Tibial artery (tissue), 4 donors: Measurements from ENCODE around the gene CYSLTR2.

Experiments used
- DNase-seq, 2 donors: peaks; one replicate each; pipeline ENCODE4 v3.0.0-alpha.2; 2019
- H3K27ac ChIP-seq, 2 donors: fragments of 200-600 bp; sonication (generic) in 1 of 2; 1 replicate in 1 of 2; 2 replicates in 1 of 2; pipeline ENCODE4 v1.5.1; 2018 to 2019; ENCODE audit warnings: mild to moderate bottlenecking in 1 of 2
- H3K27me3 ChIP-seq, 2 donors: fragments of 200-600 bp; sonication (generic) in 1 of 2; one replicate each; pipeline versions ENCODE4 v1.5.1 to v1.6.0; 2016 to 2019
- H3K36me3 ChIP-seq, 3 donors: fragments of 200-600 bp; sonication (generic) in 2 of 3; one replicate each; pipeline ENCODE4 v1.5.1; 2016 to 2019; ENCODE audit warnings: mild to moderate bottlenecking in 2 of 3
- H3K4me1 ChIP-seq, 4 donors: fragments of 200-600 bp; sonication (generic) in 2 of 4; 1 replicate in 3 of 4; 2 replicates in 1 of 4; pipeline ENCODE4 v1.5.1; 2016 to 2019
- H3K4me3 ChIP-seq, 2 donors: fragments of 200-600 bp; sonication (generic) in 1 of 2; 1 replicate in 1 of 2; 2 replicates in 1 of 2; pipeline ENCODE4 v1.5.1; 2018 to 2019; ENCODE audit warnings: mild to moderate bottlenecking in 2 of 2
- H3K9me3 ChIP-seq, 3 donors: fragments of 200-600 bp; sonication (generic) in 1 of 3; one replicate each; pipeline ENCODE4 v1.5.1; 2016 to 2019
- intact Hi-C: fragments of 100-400 bp; cut with DNase I; formaldehyde crosslinking; loops from one replicate; pipeline ENCODE4 v1.15.0; 2023; ENCODE audit warnings: low total_unique reads
- TF ChIP-seq, protein P1 (sequence below), 2 experiments: fragments of 200-600 bp in 1 of 2; fragments of 450-650 bp in 1 of 2; IDR thresholded peaks; one replicate each; pipeline ENCODE4 v1.5.1; 2017 to 2019; ENCODE audit warnings: antibody characterized with exemption in 2 of 2, mild to moderate bottlenecking in 1 of 2, moderate library complexity in 1 of 2

CYSLTR2 gene

DNA sequence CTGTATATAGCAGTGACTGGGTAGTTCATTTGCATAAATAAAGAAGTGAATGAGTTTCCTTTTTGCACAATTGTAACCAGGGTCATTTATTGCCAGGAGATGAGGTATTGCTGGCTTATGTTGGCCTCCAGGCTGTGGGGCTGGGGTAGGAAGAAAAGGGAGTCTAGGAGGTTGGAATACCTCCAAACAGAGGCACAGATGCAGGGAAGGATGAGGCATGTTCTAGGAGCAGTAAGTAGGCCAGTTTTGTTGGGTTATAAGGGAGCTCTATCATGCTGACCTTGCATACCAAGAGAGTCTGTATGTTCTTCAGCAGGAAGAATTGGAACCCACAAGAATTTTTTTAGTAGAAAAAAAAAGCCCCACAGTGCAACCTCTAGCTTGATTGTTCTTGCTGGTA lies 17.2 kb upstream of the CYSLTR2 start:
- Histone ChIP-seq H3K4me3 (no peak overlapping the region), H3K27ac (no peak overlapping the region), H3K4me1 (peaks cover 0 to 12% (median 3%) of the 10 kb centered on the region in 4 donors), H3K36me3 (peaks cover 0 to 7% (median 0%) of the 10 kb centered on the region in 3 donors), H3K27me3 (no peaks in the 10 kb centered on the region), H3K9me3 (peaks cover 0 to 9% (median 0%) of the 10 kb centered on the region in 3 donors)
- TF ChIP-seq, protein P1, sequence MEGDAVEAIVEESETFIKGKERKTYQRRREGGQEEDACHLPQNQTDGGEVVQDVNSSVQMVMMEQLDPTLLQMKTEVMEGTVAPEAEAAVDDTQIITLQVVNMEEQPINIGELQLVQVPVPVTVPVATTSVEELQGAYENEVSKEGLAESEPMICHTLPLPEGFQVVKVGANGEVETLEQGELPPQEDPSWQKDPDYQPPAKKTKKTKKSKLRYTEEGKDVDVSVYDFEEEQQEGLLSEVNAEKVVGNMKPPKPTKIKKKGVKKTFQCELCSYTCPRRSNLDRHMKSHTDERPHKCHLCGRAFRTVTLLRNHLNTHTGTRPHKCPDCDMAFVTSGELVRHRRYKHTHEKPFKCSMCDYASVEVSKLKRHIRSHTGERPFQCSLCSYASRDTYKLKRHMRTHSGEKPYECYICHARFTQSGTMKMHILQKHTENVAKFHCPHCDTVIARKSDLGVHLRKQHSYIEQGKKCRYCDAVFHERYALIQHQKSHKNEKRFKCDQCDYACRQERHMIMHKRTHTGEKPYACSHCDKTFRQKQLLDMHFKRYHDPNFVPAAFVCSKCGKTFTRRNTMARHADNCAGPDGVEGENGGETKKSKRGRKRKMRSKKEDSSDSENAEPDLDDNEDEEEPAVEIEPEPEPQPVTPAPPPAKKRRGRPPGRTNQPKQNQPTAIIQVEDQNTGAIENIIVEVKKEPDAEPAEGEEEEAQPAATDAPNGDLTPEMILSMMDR (IDR thresholded peaks at IDR 0.05) = no peak
- intact Hi-C loops = no loop called here
- DNase-seq = no peak

DNA sequence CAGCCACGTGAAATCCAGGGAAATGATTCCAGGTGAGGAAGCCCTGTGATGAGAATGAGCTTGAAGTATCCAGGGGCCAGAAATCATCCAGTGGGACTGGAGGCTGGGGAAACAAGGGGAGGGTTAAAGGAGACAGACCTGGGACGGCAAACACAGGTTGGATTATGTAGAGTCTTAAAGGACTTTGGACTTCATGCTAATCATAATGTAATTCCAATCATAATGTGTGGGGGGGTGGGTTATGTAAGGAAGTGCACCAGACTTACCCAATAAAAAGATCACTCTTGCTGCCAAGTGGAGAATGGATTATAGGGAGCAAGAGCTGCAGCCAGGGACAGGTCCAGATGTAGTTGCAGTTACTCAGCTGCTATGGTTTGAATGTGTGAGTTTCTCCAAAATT lies 16.1 kb upstream of the CYSLTR2 start:
- TF ChIP-seq, protein P1 (IDR thresholded peaks at IDR 0.05) = no peak
- Histone ChIP-seq H3K4me1 (peaks cover 0 to 1% (median 0%) of the 10 kb centered on the region in 4 donors), H3K4me3 (no peak overlapping the region), H3K36me3 (peaks cover 0 to 7% (median 0%) of the 10 kb centered on the region in 3 donors), H3K27ac (no peak overlapping the region), H3K9me3 (peaks cover 0 to 9% (median 0%) of the 10 kb centered on the region in 3 donors), H3K27me3 (no peaks in the 10 kb centered on the region)
- DNase-seq = no peak
- intact Hi-C loops = no loop called here

DNA sequence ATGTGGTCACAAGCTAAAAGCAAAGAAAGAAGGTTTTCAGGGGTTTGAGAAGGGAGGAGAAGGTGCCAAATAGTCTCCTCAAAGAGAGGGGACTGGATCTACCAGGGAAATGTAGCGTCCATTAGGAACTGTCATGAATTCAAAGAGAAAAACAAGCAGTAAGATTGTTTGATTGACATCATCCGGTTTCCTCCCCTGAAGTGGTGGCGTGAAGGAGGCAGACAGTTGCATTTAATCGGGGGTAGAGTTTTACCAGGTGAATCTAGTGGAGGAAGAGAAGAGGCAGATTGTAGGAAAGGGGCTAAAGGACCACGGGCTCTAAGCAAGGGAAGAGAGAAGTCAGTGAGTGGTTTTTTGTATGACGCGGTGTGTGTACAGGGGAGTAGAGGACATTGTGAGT lies 13.0 kb upstream of the CYSLTR2 start:
- Histone ChIP-seq H3K36me3 (peaks cover 0 to 7% (median 0%) of the 10 kb centered on the region in 3 donors), H3K27ac (no peak overlapping the region), H3K27me3 (no peaks in the 10 kb centered on the region), H3K4me1 (no peaks in the 10 kb centered on the region), H3K9me3 (peaks cover 0 to 9% (median 0%) of the 10 kb centered on the region in 3 donors), H3K4me3 (no peak overlapping the region)
- DNase-seq = no peak
- TF ChIP-seq, protein P1 (IDR thresholded peaks at IDR 0.05) = no peak
- intact Hi-C loops = no loop called here

DNA sequence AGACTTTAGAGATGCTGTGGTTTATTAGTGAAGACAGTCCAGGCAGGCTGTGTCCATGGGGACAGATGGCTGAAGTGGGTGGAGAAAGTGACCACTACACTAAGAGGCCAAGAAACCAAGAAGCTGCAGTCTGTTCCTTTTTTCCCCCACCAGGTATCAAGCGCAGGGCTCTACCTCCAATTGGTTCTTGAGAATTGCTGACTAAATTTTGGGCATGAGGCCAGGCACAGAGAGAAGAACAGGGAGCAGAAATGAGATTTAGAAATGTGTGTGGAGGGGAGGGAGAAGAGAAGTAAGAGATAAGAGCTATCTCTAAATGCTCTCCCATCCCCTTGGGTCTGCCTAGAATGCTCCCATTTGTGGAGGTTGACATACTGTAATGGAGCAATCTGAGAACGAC lies 12.3 kb upstream of the CYSLTR2 start:
- no peaks in the 10 kb centered on the region for H3K4me1 ChIP-seq
- no peak overlapping the region for H3K27ac ChIP-seq
- TF ChIP-seq, protein P1 (IDR thresholded peaks at IDR 0.05) = no peak
- H3K4me3 ChIP-seq = no peak overlapping the region
- H3K36me3 ChIP-seq = peaks cover 0 to 2% (median 0%) of the 10 kb centered on the region in 3 donors
- H3K9me3 ChIP-seq = peaks cover 0 to 5% (median 0%) of the 10 kb centered on the region in 3 donors
- no peak for DNase-seq
- H3K27me3 ChIP-seq = no peaks in the 10 kb centered on the region
- intact Hi-C loops = no loop called here

DNA sequence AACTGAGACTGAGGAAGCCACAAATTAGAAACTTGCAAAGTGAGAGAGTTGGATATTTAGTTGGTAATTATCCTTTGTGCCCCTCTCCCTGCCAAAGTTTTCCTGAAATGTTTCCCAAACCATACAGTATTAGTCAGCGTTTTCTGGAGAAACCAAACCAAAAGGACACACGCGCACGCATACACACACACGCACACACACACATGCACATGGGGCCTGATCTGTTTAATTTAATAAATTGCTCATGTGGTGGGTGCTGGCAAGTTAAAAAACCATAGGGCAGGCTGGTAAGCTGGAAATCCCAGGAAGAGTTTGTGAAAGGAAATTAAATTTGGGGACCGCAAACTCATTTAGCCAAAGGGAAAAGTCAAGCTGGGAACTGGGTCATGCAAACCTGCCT lies 11.7 kb upstream of the CYSLTR2 start:
- TF ChIP-seq, protein P1 (IDR thresholded peaks at IDR 0.05) = no peak
- intact Hi-C loops = no loop called here
- H3K27me3 ChIP-seq = peaks cover 0 to 4% of the 10 kb centered on the region in 2 donors

DNA sequence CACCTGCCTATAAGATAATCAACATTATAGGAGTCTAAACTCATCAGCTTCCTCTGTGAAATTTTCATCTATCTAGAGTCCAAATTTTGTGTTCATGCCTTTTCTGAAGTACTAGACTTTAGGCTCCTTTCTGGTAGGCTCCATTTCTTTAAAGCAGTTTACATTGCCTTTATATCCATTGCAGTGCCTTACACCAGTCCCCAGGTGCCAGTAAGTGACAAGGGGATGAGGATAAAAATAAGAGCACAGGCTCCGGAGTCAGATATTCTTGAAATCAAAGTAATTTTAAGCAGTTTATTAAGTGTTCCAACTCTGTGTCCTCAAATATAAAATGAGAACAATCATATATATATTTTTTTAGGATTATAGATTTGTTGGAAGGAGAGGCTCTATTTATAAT lies 10.6 kb upstream of the CYSLTR2 start:
- DNase-seq = no peak
- H3K27ac ChIP-seq = no peak overlapping the region
- H3K4me3 ChIP-seq = no peak overlapping the region
- no peaks in the 10 kb centered on the region for H3K36me3 ChIP-seq
- TF ChIP-seq, protein P1 (IDR thresholded peaks at IDR 0.05) = no peak
- no peaks in the 10 kb centered on the region for H3K9me3 ChIP-seq
- peaks cover 0 to 4% of the 10 kb centered on the region in 2 donors for H3K27me3 ChIP-seq
- intact Hi-C loops = no loop called here
- H3K4me1 ChIP-seq = no peaks in the 10 kb centered on the region

More for the DNA sequence above, 11.7 kb upstream of the CYSLTR2 start:
- H3K4me3 ChIP-seq = no peak overlapping the region
- H3K9me3 ChIP-seq = no peaks in the 10 kb centered on the region
- no peaks in the 10 kb centered on the region for H3K36me3 ChIP-seq
- DNase-seq = no peak
- H3K27ac ChIP-seq = no peak overlapping the region
- H3K4me1 ChIP-seq = no peaks in the 10 kb centered on the region
